Limb (tissue), 2 donors: Measurements from ENCODE around the gene TMEM128.
"Not testable (repeated sequence)": the region's sequence is repeated elsewhere in the genome, so short reads cannot be mapped to it uniquely, and the experiment has no call there.

Source experiments
- DNase-seq, 2 donors: peaks; one replicate each; pipeline ENCODE4 v3.0.0-alpha.2; 2016; ENCODE audit errors: extremely low spot score in 2 of 2

Gene TMEM128

DNA sequence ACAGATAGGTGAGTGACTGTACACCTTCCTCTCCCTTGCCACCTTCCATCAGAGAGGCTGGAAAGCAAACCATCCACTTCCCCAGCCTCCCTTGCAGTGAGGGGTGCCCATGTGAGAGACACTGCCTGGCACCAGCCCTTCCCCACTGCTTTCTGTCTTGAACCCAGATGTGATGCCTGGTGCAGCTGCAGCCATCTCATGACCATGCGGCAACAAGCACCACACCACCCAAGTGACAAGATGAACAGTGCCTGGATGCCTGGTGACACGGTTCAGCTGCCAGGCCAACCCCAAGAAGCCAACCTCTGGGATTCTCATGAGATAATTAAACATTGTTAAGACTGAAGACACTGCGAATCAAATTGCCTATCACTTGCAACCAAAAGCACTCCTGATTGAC lies 52.7 kb downstream of the TMEM128 start:
- no peak for DNase-seq

GRCh38 chr4:4188557-4188956 lies 59.5 kb downstream of the TMEM128 start:
- DNase-seq, result not testable (repeated sequence)
